NCI-H1105 treated with DMSO at 0.1 percent for 48 hours (cell line): ENCODE measurements around the gene NEU2.
"Not testable (repeated sequence)": the region's sequence is repeated elsewhere in the genome, so short reads cannot be mapped to it uniquely, and the experiment has no call there.

Source experiments
- DNase-seq: peaks from one replicate; lab custom pipeline; 2025; lab: John Stamatoyannopoulos, UW

Gene NEU2

DNA sequence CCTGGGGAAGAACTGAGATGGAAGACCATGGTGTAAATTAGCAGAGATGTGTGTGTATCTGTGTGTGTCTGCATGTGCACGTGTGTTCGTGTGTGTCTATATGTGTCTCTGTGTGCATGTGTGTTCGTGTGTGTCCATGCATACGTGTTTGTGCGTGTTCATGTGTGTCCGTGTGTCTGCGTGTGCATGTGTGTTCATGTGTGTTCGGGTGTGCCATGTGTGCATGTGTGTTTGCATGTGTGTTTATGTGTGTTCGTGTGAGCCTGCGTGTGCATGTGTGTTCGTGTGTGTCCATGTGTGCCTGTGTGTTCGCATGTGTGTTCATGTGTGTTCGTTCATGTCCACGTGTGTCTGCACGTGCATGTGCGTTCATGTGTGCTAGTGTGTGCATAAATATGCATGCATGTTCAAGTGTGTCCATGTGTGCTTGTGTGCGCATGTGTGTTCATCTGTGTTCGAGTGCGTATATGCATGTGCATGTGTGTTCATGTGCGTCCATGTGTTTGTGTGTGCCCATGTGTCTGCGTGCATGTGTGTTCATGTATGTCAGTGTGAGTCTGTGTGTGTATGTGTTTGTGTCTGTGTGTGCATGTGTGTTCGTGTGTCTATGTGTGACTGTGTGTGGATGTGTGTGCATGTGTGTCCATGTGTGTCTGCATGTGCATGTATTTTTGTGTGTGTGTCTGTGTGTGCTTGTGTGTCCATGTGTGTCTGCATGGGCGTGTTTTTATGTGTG, 3.1 kb downstream of the NEU2 start:
- DNase-seq: no peak

DNA sequence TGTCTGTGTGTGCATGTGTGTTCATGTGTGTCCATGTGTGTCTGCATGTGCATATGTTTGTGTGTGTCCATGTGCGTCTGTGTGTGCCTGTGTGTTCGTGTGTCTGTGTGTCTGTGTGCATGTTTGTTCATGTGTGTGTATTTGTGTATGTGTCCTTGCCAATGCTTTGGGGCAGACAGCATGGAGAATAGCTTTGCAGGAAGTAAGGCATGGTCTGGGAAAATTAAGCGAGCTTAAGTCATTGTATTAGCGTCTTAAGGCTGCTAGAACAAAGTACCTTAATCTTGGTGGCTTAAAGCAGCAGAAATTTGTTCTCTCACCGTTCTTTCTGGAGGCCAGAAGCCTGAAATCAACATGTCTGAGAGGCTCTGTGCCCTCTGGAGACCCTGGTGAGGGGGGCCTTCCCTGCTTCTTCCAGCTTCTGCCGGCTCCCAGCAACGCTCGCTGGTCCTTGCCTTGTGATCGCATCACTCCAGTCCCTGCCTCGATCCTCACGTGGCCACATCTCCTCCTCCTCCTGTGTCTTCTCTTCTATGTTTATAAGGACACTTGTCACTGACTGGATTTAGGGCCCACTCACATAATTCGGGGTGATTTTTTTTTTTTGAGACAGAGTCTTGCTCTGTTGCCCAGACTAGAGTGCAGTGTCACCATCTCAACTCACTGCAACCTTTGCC, 3.8 kb downstream of the NEU2 start:
- DNase-seq: no peak

DNA sequence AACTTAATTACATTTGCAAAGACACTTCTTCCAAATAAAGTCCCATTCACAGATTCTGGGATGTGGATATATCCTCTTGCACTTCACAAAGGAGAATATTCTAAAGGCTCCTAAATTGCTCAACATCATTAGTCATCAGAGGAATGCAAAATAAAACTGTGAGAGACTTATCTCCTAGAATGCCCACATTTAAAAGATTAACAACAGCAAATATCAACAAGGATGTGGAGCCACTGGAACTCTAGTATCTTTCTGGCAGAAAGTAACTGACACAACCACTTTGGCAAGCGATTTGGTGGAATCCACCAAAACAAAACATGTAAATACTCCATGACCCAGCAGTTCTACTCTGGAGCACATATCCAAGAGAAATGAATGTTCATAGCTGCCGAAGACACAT, 4.6 kb downstream of the NEU2 start:
- DNase-seq: no peak

DNA sequence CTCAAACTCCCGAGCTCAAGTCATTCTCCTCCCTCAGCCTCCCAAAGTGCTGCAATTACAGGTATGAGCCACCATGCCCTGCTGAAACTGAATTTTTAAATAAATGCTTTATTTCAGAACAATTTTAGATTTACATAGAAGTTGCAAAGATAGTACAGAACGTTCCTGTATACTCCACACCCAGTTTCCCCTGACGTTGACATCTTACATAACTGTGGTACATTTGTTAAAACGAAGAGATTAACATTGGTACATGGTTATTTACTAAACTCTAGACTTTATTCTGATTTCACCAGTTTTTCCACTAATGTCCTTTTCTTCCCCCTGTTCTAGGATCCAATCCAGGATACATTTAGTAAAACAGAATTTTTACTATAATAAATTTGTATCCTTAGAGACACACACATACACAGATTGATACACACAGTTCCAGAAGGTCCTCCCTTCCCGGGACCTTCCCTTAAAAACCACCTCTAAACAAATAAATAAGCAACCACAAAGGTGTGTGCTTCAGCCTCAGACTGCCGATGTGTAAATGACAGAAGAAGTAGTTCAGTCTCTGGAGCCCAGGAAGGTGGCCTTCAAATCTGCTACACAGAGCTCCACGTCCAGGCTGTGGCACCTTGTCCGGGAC, 6.9 kb downstream of the NEU2 start:
- no peak for DNase-seq

DNA sequence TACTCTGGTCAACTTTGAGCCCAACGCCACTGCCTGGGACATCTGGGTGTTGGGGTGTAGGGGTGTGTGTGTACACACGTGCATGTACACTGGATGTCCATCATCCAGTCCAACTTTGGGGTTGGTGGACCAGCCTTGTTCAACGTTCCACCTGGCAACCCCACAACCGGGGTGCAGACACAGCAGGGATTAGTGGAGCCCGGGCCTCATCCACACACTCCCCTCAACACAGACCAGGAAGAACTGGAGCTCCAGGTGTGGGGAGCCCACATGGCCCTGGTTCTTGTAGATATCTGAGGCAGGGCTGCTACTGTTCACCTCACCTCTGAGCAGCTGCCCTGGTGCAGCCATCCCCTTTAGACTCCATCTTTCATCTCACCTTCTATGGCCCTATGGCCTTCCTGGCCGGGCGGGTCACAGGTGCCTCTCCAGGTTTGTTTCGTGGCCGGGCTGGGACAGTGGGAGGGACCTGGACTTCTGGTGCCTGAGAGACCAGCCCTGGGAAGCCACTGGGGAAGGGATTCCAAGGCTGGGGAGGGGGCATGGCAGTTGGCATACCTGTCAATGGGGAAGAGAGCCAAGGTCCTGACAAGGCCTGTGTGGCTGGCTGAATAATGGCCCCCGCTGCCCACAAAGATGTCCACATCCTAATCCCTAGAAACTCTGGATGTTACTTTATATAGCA, 7.5 kb downstream of the NEU2 start:
- no peak for DNase-seq

DNA sequence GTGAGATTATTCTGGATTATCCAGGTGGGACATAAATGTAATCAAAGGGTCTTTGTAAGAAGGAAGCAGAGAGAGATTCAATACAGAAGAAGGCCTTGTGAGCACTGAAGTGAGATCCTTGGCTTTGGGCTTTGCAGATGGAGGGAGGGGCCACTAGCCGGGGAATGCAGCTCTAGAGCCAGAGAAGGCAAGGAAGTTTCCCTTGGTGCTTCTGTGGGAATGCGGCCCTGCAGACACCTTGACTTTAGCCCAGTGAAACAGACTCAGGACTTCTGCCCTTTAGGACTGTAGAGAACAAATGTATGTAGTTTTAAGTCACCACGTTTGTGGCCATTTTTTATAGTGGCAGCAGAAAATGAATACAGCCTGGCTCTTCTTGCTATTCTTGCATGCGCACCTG, 8.1 kb downstream of the NEU2 start:
- no peak for DNase-seq

DNA sequence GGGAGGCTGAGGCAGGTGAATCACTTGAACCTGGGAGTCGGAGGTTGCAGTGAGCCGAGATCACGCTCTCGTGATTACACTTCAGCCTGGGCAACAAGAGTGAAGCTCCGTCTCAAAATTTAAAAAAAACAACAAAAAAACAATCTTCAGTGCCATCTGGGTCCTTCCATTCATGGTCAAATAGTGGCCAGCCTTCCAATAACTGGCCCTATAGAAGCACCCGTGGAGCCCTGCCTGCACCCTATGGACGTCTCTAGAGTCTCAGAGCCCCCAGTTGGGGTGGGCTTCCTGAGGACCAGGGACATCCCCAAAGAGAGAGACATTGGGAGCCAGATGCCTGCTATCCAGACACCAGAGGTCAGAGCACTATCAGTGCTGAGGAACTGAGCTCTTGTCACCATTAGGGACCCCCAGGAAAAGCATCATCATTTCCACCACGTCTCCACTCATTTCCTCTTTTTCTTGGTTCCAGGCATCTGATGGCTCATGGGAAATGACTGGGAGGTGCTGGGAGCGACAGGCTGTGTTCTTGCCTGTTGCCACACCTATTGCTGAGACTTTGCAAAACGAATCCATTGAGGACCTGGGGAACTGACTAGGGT, 9.4 kb downstream of the NEU2 start:
- no peak for DNase-seq

DNA sequence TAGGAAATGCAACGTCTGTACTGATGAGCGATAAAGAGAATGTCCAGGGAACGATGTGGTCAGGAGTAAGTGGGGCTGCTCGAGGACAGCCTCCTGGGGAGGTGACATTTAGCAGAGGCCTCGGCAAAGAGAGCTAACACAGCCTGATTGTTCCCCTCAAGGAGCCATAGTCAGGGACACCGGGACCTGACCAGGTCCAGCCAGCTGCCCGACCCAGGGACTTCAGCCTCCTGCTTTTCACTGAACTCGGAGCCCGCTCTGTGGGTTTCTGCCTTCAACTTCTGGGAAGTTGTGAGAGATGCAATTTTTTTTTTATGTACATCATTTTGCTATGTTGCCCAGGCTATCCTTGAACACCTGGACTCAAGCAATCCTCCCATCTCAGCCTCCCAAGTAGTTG, 10.1 kb downstream of the NEU2 start:
- DNase-seq: no peak

DNA sequence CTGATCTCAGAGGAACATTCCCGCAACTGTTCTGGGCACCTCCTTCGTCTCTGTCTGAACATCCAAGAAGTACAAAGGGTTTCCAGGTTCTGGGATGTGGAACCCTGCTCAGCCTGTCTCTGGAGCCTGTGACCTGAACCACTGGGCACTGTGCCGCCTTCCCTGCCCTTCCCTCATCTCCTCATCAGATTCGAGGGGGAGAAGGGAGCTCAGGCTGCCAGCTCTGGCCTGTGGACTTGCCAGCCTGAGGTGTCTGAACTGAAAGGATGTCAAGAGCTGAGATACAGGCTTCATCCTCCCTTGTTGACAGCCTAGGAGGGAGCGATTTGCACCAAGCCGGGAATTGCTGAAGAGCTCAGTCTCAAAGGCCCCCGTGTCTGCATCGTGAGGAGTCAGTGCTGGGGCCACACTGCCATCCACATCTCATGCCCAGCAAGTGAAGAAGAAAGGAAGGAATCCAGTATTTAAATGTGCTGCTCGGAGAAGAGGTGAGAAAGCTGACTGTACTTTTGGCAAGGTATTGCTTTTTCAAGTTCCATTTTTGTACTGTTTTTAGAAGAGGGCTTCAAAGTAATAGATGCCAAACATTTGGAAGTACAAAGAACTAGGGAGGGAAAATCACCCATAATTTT, 12.6 kb downstream of the NEU2 start:
- DNase-seq: no peak

DNA sequence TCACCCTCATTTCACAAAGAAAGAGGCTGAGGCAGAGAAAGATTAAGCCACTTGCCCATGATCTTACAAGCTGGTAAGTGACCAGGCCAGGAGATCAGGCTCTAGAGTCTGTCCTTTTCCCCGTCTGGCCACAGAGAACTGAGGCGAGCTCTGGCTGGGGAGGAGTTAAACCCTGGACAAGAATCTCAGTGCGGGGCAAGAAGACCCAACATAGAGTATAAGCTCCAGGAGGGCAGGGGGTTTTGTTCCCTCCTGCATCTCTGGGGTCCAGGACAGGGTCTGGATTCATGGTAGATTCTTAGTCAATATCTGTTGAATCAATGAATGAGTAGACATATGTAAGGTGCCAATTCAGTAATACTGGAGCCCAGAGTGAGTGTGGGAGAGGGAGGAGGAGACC, 14.7 kb downstream of the NEU2 start:
- DNase-seq: no peak

DNA sequence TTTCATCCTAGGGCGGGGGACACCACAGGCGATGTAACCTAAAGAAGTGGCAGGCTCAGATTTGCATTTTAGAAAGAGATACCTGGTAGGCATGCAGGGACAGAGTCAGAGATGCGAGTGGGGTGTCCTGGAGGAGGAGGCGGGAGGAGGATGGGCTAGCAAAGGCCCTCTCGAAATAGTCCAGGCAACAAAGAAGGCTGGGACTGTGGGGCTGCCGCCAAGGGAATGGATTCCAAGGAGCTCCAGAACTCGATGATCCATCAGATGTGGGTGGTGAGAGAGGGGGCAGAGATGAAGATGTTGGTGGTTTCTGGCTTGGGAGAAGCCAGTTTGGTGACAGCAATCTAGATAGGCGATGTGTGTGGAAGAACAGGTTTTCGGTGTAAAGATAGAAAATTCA, 15.2 kb downstream of the NEU2 start:
- DNase-seq: no peak

DNA sequence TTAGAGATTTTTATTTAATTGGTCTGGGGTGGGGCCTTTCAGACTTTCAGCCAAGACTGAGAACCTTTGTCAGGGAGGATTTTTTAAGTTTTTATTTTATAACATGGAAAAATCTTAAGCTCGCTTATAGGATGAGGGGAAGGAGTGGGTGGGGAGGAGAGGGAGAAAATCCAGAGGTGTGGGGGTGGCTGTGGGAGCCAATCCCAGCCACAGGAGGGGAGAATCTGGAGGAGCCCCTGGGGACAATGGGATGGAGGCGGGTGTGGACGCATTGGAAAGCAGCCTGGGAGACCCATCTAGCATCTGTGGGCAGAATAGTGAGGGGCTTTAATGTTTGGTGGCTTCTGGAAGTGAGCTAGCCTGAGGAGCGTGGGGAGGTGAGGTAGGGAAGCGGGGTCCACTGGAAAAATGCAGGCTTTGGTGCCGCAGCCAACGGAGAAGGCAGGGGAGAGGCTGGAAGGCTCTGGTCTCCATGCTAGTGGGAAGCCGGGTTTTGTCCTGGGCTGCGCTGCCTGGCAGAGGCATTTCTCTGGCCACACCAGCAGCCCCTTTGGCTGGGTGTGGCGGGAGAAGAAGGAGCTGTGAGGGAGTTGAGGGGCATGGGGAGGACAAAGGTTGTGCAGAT, 16.2 kb downstream of the NEU2 start:
- DNase-seq: no peak

DNA sequence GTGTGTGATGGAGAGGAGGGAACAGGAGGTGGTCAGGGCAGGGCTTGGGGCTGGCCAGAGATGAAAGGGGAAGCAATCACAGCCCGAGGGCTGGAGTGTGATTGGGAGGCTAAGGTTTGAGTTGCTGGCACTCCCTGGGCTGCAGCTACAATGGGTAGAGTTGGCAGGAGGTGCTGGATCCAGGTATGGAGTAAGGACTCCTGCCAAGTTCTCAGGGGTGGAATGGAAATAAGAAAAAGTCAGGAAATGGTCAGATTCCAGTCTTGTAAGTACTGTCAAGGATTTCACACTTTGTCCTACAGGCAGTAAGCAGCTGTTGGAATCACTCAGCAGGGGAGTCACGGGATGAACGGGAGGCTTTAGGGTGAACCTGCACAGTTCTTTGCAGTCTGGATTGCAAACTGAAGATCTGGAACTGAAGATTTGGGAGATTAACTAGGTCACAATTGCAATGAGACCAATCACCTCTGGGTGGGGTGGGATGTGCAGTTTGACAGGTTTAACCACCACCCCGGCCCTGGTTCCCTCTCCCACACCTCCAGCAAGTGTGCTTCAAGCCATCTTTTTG, 16.8 kb downstream of the NEU2 start:
- DNase-seq: no peak

DNA sequence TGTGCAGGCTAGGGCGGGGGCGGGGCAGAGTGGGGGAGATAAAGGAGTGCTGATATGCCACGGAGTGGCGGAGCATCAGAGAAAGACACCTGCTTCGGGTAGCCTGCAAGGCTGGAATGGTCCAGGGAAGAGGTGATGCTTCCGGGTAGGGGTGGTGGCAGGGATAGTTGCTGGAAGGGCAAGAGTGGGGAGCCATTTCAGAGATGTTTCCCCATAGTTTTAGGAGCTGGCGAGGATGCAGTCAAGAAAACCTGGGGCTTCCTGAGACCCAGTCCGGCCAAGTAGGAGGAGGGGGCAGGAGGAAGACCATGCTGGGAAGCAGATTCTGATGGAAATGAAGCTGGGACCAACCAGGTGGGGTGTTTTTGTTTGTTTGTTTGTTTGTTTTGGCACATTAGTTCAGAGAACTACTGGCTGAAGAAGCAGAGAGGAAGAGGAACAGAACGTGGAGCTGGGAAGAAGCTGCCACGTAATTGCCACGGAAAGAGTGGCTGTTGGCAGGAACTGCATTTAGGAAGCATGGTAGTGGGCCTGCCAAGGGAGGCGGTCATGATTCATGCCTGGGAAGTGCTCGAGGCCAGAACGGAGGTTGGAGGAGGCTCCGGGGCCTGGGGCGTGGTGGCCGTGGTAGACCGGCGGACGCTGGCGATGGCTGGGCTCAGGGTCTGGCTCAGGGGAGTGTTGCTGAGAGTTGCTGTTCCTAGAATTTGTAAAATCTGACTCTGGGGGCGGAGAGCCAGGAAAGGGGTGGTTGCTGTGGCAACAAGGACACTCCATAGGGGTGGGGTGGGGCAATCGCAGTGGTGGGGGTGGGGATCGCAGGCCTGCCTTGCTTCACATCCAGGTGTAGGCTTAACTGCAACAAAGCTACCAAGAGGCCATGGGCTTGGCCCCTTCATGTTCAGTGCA, 19.0 kb downstream of the NEU2 start:
- DNase-seq: no peak

DNA sequence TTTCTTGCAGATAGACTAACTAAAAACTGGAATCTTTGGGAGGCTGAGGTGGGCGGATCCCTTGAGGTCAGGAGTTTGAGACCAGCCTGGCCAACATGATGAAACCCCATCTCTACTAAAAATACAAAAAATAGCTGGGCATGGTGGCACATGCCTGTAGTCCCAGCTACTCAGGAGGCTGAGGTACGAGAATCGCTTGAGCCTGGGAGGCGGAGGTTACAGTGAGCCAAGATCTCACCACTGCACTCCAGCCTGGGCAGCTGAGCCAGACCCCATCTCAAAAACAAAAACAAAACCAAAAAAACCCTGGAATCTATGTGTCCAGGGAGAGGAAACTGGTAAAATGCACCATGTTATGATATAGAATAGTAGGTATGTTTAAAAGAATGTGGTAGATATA, 20.0 kb downstream of the NEU2 start:
- DNase-seq: not testable (repeated sequence)

DNA sequence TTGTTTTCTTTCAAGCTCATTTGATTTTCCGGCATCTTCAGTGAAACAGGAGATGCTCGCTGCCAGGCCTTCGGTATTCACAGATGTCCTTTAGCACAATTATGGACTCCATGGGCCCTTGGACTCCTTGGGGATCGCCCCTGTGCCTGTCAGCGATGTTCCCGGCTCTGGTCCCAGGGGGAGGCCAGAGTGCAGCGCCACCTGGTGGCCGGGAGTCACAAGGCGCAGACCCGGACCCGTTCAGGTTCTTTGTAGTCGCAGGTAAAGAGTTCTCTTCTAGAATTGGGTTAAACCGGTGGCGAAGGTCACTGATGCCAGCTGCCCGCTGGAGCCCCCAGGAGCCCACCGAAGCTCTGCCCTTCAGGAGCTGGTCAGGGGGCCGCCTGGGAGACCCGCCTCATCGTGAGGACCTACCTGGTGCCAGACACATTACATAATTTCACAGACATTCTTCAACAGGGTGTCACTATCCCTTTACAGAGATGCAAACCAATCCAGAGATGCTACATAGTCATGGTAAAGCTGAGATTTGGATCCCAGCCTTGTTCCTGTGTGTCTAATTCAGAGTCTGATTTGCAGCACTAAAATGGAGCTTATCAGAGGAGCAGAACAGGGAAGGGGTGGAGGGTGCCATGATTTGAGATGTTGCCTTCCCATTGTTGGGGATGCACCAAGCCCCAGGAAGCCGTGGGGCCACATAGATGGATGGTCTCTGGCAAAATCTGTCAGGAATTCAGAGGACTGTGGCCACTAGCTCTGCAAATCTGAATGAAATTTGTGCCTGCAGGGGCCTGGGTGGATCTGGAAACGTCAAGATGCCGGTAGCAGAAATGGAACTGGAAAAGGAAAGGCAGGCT, 21.7 kb downstream of the NEU2 start:
- peak; percentile 58 for DNase-seq

DNA sequence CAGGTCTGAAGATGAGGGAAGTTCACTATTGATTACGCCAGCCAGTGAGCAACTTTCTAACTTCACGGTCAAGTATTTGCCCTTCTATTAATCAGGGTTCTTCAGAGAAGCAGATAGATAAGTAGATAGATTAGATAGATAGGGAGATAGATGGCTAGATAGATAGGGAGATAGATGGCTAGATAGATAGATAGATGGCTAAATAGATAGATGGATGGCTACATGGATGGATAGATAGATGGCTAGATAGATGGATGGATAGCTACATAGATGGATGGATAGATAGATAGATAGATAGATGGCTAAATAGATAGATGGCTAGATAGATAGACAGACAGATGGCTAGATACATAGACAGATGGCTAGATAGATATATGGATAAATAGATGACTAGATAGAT, 22.9 kb downstream of the NEU2 start:
- DNase-seq: no peak

DNA sequence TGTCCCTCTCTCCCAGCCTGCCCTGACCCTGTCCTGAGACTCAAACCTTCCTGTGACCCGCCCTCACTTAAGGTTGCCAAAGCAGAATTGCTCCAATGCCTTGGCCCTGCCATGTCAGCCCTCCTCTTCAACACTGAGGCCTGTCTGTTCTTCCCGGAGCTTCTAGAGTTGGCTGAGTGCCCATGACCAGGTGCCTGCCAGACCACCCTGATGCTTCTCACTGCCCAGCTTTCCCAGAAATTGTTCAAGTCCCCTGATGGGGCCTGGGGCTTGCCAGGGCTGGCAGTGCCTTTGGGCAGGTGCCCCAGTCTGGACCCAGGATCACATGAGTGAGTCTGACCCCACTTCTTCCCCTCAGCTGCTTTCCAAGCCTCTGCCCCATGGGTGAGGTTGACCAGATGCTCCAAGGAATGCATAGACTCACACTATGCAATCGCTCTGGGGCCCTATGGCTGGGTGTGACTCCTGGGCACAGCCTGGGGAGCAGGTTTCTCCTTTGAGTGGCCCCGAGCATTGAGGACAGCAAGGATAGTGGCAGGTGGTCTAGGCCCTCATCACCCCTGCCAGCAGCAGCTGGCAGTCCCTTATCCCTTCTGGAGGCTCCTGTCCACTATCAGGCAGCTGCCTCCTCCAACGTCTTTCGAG, 24.6 kb downstream of the NEU2 start:
- peak; percentile 1 for DNase-seq
